Stimulated activated CD4-positive, alpha-beta T cell treated with anti-CD3 and anti-CD28 coated beads, TNF-alpha, amount 100 ng/mL, for 1 hour (primary cell): ENCODE data around the gene C3orf85.

Experiments used
- DNase-seq, 3 donors: peaks; one replicate each; pipeline ENCODE4 v3.0.0-alpha.2; 2020; ENCODE audit warnings: low read depth in 3 of 3, low spot score in 1 of 3

C3orf85 gene

GRCh38 chr3:109149078-109149477 is 12.6 kb downstream of the C3orf85 start:
- DNase-seq: no peak

GRCh38 chr3:109152320-109152719 is 15.8 kb downstream of the C3orf85 start:
- no peak for DNase-seq

- no peak for DNase-seq
Measured at GRCh38 chr3:109154979-109155378, 18.5 kb downstream of the C3orf85 start.

DNA sequence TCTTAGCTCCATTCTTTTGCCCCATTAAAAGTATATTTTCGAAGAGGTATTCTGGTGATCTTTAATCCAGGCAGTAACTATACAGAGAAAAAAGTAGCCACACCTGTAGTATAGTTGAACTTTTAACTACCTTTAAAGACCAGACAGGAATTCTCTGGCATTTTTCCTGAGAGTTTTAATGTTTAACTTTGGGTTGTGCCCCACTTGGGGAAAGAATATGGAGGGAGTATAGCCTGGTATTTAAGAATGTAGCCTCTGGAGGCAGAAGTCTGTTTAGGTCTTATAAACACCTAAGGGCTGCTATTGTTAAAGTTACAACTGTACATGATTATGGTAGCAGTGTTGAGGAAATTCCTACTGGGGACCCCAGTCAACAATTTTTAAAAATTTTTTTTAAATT is 19.3 kb downstream of the C3orf85 start:
- no peak for DNase-seq

DNA sequence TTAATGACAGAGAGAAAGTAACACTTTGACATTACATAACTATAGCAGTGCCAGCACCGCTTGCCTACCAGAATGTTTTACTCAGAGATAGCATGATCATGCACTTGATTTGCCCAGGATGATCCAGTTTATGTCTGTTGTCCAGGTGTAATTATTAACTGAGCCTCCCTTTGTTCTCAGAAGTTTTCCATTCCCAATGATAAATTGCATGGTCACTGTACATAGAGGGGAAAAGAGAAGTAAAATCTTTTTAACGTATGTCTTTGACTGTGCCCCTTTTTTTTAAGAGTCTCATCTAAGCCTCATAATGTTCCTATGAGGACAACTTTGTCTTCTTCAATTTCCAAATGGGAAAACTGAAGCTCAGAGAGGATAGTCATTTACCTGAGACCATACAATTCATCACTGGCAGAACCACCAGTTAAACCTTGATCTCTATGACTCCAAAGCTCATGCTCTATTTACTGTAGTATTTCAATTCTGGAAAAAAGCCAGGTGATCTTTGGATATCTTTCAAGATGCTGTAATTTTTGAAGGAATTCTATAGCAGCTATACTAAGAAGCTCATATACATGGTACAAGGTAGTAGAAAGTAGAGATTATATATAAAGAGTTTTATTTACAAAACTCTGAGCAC is 25.1 kb downstream of the C3orf85 start:
- DNase-seq: no peak

GRCh38 chr3:109165905-109166304 is 29.4 kb downstream of the C3orf85 start:
- DNase-seq: no peak

DNA sequence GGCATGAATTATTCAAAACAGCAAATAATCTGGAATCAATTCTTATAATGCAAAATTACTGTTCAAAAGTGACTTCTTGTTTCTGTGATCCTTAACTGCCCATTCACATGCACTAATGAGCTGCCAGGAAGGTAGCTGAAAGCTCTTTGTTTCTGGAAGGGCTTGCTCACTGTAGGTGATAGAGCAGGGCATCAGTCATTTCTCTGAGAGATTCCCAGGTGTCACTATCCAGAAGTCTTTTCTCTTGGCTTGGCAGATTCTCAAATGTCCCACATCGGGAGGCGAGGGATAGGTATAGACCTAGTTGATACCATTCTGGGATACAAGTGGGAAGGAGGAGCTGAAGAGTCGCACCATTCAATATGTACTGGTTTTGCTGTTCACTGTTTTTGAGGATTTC is 35.0 kb downstream of the C3orf85 start:
- no peak for DNase-seq

GRCh38 chr3:109175411-109175810 is 38.9 kb downstream of the C3orf85 start:
- DNase-seq: no peak

DNA sequence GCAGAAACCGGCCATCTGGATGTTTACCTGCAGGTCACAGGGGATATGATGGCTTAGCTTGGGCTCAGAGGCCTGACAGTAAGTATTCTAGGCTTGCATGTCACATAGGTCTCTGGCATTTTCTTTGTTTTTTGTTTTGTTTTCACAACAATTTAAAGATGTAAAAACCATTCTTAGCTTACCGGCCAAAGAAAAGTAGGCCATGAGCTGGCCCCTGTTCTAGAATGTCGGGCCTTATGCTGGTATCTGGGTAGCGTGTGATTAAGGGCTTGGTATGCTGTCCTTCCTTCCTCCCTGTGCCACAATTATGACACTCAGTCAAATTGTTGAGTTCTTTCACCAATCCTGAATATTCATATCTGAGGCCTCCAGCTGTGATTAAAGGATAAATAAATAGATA is 40.2 kb downstream of the C3orf85 start:
- no peak for DNase-seq

GRCh38 chr3:109177908-109178307 is 41.4 kb downstream of the C3orf85 start:
- no peak for DNase-seq

DNA sequence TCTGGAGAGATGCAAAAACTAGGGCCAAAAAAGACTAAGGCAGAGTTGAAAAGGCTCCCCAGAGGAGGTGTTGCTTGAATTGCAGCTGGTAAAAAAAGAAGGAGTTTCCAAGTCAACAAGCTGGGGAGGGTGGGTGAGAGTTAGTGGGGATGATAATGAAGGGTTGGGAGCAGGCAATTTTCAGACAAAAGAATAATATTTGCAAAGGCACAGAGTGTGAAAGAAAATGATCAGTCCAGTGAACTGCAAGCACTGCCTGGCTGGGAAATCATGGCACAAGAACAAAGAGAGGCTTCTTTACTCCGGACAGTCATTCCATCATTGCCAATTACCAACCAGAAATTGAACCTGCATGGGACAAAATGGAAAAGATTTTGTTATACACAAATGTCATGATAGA is 42.2 kb downstream of the C3orf85 start:
- DNase-seq: no peak

- no peak for DNase-seq
Measured at GRCh38 chr3:109184726-109185125, 48.2 kb downstream of the C3orf85 start.

DNA sequence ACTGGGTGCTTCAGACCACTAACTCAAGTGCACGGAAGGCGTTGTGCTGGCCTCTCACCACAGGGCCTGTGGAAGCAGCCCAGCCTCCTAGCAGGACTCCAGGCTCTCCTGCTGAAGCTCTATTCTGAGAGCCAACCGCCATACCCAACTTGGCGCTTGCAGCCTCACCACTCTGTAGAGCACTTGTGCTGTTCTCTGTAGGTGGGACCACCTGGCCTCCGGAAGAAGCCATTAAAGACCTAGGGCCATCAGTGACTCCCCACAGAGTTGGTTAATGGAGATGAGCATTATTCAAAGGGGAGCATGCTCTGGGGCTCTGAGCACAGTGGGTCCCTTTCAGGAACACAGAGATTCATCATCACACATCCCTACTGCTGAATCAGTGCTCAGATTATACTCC is 50.9 kb downstream of the C3orf85 start:
- no peak for DNase-seq

GRCh38 chr3:109188741-109189140 is 52.2 kb downstream of the C3orf85 start:
- DNase-seq: no peak

- no peak for DNase-seq
Measured at GRCh38 chr3:109191421-109191820, 54.9 kb downstream of the C3orf85 start.

GRCh38 chr3:109195815-109196214 is 59.3 kb downstream of the C3orf85 start:
- no peak for DNase-seq
